Measurements from ENCODE around the gene CDH3. TPM values are rescaled to one million over a fixed set of nuclear protein-coding genes. Genes with fewer than 3 reads are reported as not detected.

CDH3 gene
- polyA plus RNA-seq, 1 donor (not counting 4 experiments of a cell fraction or from before 2014, with no cell fraction given), result 366 TPM

- Histone ChIP-seq H3K9me3 (ENCODE audit: control insufficient read depth, low read depth, low read length) (no peaks in the 10 kb centered on the region), H4K20me1 (ENCODE audit: control insufficient read depth, extremely low read depth, insufficient read depth, low read length) (no peaks in the 10 kb centered on the region), H3K79me2 (ENCODE audit: control insufficient read depth, insufficient read depth, low read length) (no peaks in the 10 kb centered on the region), H3K4me3 (ENCODE audit: control insufficient read depth in 2 of 3, extremely low read depth in 1 of 3, insufficient read depth in 2 of 3, low read depth in 1 of 3, low read length in 3 of 3) (no peak overlapping the region), H3K27me3 (ENCODE audit: control insufficient read depth, extremely low read depth, insufficient read depth, low read length) (no peaks in the 10 kb centered on the region), H3K36me3 (ENCODE audit: control insufficient read depth in 2 of 2, extremely low read depth in 1 of 2, insufficient read depth in 2 of 2, low read length in 2 of 2) (no peaks in the 10 kb centered on the region), H3K4me1 (ENCODE audit: control insufficient read depth, extremely low read depth, insufficient read depth, low read length) (peaks cover 10% of the 10 kb centered on the region), H3K9ac (ENCODE audit: control insufficient read depth, extremely low read depth, insufficient read depth, low read length) (no peak overlapping the region), H2AFZ (ENCODE audit: control insufficient read depth, low read length) (no peak overlapping the region), H3K9me1 (ENCODE audit: control insufficient read depth, extremely low read depth, insufficient read depth, low read length) (no peaks in the 10 kb centered on the region), H3K27ac (ENCODE audit: control insufficient read depth, insufficient read depth, low read length) (no peak overlapping the region), H3K4me2 (ENCODE audit: control insufficient read depth, extremely low read depth, insufficient read depth, low read depth, low read length) (no peak overlapping the region)
- DNase-seq (ENCODE audit: low read depth, low spot score) (no peak), FAIRE-seq (no peak)
- TF ChIP-seq CTCF (optimal IDR thresholded peaks at IDR 0.05 in 1 of 3, IDR thresholded peaks at IDR 0.05 in 1 of 3, conservative IDR thresholded peaks at IDR 0.05 in 1 of 3; ENCODE audit: extremely low read depth in 1 of 3, insufficient read depth in 2 of 3, low read length in 3 of 3) (no peak), EZH2 (IDR thresholded peaks at IDR 0.05; ENCODE audit: low read length) (no peak)
- dilution Hi-C loops (cut with MboI; ENCODE audit: extremely low pct_ligation_motif_present, low sequenced_read_pairs), result no loop called here
Measured at GRCh38 chr16:68718590-68718989, 73.5 kb downstream of the CDH3 start.

DNA sequence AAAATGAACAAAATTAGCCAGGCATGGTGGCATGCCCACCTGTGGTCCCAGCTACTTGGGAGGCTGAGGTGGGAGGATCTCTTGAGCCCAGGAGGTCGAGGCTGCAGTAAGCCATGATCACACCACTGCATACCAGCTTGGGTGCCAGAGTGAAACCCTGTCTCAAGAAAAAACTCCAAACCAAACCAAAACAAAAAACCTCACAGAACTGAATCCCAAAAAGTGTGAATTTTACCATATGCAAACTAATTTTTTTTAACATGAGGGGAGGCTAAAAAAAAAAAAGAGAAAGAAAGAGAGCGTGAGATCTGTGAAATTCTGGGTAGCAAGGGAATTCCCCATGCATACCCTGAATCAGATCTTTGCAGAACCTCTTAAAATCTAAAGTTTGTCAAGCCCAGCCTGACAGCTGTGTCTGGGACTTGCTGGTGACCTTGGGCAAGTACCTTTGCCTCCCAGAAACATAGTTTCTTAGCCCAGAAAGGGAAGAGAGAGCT, 74.9 kb downstream of the CDH3 start:
- TF ChIP-seq EZH2 (IDR thresholded peaks at IDR 0.05; ENCODE audit: low read length) (no peak), CTCF (optimal IDR thresholded peaks at IDR 0.05 in 1 of 3, IDR thresholded peaks at IDR 0.05 in 1 of 3, conservative IDR thresholded peaks at IDR 0.05 in 1 of 3; ENCODE audit: extremely low read depth in 1 of 3, insufficient read depth in 2 of 3, low read length in 3 of 3) (no peak)
- Histone ChIP-seq H3K27ac (ENCODE audit: control insufficient read depth, insufficient read depth, low read length) (no peak overlapping the region), H3K9me3 (ENCODE audit: control insufficient read depth, low read depth, low read length) (no peaks in the 10 kb centered on the region), H3K79me2 (ENCODE audit: control insufficient read depth, insufficient read depth, low read length) (no peaks in the 10 kb centered on the region), H3K9me1 (ENCODE audit: control insufficient read depth, extremely low read depth, insufficient read depth, low read length) (no peaks in the 10 kb centered on the region), H3K36me3 (ENCODE audit: control insufficient read depth in 2 of 2, extremely low read depth in 1 of 2, insufficient read depth in 2 of 2, low read length in 2 of 2) (no peaks in the 10 kb centered on the region), H4K20me1 (ENCODE audit: control insufficient read depth, extremely low read depth, insufficient read depth, low read length) (no peaks in the 10 kb centered on the region), H2AFZ (ENCODE audit: control insufficient read depth, low read length) (no peak overlapping the region), H3K4me3 (ENCODE audit: control insufficient read depth in 2 of 3, extremely low read depth in 1 of 3, insufficient read depth in 2 of 3, low read depth in 1 of 3, low read length in 3 of 3) (no peak overlapping the region), H3K4me1 (ENCODE audit: control insufficient read depth, extremely low read depth, insufficient read depth, low read length) (peaks cover 7% of the 10 kb centered on the region), H3K9ac (ENCODE audit: control insufficient read depth, extremely low read depth, insufficient read depth, low read length) (no peak overlapping the region), H3K4me2 (ENCODE audit: control insufficient read depth, extremely low read depth, insufficient read depth, low read depth, low read length) (no peak overlapping the region), H3K27me3 (ENCODE audit: control insufficient read depth, extremely low read depth, insufficient read depth, low read length) (no peaks in the 10 kb centered on the region)
- dilution Hi-C loops (cut with MboI; ENCODE audit: extremely low pct_ligation_motif_present, low sequenced_read_pairs), result no loop called here
- DNase-seq (ENCODE audit: low read depth, low spot score) (no peak), FAIRE-seq (no peak)

All from keratinocyte (primary cell).